CD1c-positive myeloid dendritic cell (primary cell): ENCODE measurements around the gene NLRP7.
"Not testable (repeated sequence)": the region's sequence is repeated elsewhere in the genome, so short reads cannot be mapped to it uniquely, and the experiment has no call there.

ENCODE experiments used
- DNase-seq: peaks from one replicate; pipeline ENCODE4 v3.0.0-alpha.2; 2016; ENCODE audit errors: extremely low spot score

The NLRP7 gene

DNA sequence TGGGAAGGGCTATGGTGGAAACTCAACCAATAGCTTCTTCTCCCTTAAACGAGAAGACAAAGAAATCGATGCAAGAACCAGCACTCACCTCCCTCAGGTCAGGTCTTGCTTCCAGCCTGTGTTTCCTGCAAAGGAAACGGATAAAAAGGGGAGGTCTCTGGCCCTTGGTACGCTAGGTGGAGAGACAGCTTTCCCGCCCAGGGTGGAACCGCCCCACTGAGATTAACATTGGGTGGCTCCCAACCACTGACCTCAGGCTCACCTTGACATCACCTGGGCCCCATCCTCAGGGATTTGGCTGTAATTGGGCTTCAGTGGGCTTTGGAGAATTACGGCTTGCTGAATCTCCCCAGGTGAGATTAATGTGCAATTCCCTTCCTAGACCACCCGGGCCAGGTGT lies at the start of gene NLRP7:
NLRP7 (minus strand) TSS at position 150 of the 400 bp plus-strand sequence.
- no peak for DNase-seq

DNA sequence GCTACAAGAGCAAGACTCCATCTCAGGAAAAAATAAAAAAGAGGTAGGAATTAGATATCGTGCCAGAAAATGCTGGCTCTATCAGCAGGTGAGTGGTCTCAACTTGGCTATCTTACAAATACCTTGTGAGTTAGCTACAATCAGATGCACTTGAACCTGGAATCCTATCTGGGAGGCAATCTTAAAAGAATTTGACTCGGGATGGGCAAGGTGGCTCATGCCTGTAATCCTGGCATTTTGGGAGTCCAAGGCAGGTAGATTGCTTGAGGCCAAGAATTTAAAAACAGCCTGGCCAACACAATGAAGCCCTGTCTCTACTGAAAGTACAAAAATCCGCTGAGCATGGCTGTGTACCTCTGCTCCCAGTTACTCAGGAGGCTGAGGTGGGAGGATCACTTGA lies 48.2 kb upstream of the NLRP7 start:
- no peak for DNase-seq

DNA sequence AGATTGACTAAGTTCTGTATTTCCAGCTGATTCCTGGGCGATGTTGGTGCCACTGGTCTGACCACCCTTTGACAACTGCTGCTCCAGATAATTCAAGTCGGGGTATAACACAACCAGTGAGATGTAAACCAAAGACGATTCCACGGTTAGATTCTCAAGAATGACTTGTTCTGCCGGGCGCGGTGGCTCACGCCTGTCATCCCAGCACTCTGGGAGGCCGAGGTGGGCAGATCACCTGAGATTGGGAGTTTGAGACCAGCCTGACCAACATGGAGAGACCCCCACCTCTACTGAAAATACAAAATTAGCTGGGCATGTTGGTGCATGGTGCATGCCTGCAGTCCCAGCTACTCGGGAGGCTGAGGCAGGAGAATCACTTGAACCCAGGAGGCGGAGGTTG lies 42.2 kb upstream of the NLRP7 start:
- not testable (repeated sequence) for DNase-seq

DNA sequence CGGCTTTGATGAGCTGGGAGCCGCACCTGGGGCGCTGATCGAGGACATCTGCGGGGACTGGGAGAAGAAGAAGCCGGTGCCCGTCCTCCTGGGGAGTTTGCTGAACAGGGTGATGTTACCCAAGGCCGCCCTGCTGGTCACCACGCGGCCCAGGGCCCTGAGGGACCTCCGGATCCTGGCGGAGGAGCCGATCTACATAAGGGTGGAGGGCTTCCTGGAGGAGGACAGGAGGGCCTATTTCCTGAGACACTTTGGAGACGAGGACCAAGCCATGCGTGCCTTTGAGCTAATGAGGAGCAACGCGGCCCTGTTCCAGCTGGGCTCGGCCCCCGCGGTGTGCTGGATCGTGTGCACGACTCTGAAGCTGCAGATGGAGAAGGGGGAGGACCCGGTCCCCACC lies 35.2 kb upstream of the NLRP7 start:
- not testable (repeated sequence) for DNase-seq

DNA sequence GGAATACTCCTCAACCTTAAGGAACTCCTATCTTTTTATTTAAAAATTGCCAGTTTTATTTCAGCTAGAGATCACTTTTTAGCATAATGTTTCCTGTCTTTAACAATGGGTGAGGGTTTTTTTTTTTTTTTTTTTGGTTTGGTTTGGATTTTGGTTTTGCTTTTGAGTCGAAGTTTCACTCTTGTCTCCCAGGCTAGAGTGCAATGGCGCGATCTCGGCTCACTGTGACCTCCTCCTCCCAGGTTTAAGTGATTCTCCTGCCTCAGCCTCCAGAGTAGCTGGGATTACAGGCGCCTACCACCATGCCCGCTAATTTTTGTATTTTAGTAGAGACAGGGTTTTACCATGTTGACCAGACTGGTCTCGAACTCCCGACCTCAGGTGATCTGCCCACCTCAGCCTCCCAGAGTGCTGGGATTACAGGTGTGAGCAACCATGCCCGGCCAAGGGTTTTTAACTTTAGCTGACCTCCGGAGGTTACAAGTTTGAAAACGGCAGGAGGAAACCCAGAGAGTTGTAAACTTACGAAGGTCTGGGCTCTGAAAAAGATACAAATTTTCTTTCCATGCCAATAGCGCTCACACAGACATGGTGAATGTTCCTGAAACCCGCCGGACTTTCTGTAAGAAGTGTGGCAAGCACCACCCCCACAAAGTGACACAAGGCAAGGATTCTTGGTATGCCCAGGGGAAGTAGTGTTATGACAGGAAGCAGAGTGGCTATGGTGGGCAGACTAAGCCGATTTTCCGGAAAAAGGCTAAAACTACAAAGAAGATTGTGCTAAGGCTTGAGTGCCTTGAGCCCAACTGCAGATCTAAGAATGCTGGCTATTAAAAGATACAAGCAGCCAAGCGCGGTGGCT lies 26.1 kb upstream of the NLRP7 start:
- peak; percentile 88 for DNase-seq

DNA sequence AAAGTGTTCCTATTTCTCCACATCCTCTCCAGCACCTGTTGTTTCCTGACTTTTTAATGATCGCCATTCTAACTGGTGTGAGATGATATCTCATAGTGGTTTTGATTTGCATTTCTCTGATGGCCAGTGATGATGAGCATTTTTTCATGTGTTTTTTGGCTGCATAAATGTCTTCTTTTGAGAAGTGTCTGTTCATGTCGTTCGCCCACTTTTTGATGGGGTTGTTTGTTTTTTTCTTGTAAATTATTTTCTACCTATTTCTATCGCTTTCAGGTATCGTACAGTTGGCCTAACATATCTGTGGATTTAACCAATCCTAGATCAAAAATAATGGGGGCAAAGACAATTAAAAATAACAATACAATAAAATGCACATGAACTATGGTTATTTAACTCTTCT lies 24.1 kb upstream of the NLRP7 start:
- DNase-seq, result not testable (repeated sequence)

DNA sequence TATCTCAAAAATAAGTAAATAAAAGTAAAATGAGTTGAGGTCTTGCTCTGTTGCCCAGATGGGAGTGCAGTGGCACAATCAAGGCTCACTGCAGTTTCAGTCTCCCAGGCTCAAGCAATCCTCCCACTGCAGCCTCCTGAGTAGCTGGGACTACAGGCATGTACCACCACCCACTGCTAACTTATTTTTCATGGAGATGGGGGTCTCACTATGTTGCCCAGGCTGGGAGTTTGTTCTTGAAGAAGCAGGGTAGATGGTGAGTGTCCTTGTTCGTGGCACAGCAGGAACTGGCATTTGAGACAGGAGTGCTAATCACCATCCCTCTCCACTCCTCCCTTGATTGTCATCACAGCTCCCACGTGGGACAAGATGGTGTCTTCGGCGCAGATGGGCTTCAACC lies 22.3 kb upstream of the NLRP7 start:
- no peak for DNase-seq

DNA sequence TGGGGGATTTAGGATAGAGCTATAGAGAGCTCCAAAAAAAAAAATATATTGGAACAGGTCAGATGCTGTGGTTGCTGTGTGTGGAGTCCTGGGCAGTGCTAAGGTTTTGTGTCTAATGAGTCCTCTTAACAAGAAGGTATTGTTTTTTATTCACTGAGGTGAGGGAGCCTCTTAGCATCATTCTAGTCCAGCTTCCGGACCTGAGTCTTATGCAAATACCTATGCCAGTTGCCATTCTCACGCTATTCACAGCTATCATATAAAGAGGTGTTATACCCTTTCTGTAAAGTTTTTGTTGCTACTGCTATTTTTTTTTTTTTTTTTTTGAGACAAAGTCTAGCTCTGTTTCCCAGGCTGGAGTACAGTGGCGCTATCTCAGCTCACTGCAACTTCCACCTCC lies 20.3 kb upstream of the NLRP7 start:
- no peak for DNase-seq

DNA sequence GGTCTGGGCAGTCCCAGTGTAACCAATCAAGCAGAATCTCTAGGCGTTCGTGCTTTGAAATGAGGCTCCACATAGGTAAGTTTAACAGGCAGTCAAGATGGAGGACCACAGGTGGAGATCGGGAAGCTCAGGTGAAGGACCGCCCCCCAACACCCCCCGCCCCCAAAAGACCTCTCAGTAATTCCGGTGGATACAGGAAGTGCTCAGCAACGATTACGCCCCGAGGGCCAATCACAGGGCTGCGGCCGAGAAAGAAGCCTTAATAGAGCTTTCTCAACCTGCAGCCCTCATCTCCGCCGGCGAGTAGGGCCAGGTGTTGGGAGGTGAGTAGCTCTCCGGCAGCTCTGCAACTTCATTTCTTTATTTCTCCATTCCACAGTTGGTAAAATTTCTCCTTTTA lies 17.7 kb upstream of the NLRP7 start:
- DNase-seq, result not testable (repeated sequence)

DNA sequence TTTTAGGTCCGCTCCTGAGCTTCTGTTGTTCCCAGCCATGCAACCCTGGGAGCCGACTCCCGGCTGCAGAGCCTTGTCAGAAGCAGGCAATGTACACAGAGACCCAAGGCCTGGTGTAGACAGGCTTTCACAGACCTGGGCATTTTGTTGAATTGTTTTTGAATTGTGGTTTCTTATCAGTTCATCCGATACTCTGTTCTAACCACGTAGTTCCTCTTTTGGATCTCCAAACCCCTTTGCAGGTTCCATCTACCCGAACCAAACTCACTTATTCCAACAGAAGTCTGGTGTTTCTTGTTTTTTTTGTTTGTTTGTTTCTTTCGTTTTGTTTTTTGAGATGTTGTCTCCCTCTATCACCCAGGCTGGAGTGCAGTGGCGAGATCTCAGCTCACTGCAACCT lies 12.5 kb upstream of the NLRP7 start:
- DNase-seq, result peak; percentile 37

DNA sequence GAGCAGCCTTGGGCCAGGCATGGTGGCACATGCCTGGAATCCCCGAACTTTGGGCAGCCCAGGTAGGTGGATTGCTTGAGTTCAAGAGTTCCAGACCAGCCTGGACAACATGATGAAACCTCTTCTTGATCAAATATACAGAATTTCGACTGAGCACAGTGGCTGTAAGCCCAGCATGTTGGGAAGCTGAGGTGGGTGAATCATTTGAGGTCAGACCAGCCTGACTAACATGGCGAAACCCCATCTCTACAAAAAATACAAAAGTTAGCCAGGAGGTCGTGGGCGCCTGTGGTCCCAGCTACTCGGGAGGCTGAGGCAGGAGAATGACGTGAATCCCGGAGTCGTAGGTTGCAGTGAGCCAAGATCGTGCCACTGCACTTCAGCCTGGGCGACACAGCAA lies 8.0 kb upstream of the NLRP7 start:
- no peak for DNase-seq

DNA sequence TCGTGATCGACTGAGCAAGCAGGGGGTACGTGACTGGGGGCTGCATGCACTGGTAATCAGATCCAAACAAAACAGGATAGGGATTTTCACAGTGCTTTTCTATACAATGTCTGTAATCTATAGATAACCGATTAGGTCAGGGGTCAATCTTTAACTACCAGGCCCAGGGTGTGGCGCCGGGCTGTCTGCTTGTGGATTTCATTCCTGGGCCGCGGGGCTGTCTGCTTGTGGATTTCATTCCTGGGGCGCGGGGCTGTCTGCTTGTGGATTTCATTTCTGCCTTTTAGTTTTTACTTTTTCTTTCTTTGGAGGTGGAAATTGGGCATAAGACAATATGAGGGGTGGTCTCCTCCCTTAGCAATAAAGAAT lies 6.0 kb upstream of the NLRP7 start:
- DNase-seq, result not testable (repeated sequence)

DNA sequence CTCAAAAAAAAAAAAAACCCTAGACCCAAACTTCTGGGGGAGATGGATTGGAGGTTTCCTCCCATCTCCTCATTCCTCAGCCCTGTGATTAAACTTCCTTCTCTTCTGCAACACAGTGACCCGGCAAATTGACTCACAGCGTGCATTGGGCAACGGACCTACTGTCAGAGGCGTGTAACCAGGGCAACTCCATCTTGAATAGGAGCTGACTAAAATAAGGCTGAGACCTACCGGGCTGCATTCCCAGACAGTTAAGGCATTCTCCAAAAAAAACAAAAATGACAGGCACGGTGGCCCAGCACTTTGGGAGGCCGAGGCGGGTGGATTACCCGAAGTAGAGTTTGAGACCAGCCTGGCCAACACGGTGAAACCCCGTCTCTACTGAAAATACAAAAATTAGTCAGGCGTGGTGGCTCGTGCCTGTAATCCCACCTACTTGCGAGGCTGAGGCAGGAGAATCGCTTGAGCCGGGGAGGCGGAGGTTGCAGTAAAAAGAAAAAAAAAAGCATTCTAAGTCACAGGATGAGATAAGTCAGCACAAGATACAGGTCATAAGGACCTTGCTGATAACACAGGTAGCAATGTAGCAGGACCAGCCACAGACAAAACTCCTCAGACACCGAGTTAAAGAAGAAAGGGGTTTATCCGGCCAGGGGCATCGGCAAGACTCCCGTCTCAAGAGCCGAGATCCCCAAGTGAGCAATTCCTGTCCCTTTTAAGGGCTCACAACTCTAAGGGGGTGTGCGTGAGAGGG lies 5.4 kb upstream of the NLRP7 start:
- peak; percentile 92 for DNase-seq

DNA sequence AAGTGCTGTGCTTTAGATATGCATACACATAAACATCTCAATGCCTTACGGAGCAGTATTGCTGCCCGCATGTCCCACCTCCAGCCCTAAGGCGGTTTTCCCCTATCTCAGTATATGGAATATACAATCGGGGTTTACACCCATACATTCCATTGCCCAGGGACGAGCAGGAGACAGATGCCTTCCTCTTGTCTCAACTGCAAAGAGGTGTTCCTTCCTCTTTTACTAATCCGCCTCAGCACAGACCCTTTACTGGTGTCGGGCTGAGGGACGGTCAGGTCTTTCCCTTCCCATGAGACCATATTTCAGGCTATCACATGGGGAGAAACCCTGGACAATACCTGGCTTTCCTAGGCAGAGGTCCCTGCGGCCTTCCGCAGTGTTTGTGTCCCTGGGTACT lies 3.2 kb upstream of the NLRP7 start:
- DNase-seq, result peak; percentile 5

DNA sequence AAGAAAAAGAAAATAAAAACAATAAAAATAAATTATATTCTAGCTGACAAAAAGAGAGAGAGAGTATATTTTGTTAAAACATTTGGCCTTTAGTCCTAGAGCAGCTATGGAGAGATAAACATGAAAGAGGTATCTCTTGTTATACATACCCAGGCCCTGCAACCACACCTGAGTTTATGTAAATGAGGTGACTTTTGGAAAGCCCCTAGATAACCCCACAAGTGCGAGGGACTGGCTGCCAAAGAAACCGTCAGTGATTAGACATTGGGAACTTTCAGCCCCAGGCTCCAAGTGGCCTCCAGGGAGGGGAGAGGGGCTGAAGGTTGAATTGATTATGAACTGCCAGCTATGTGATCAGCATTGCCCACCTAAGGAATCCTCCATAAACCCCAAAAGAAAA lies 2.1 kb upstream of the NLRP7 start:
- no peak for DNase-seq

DNA sequence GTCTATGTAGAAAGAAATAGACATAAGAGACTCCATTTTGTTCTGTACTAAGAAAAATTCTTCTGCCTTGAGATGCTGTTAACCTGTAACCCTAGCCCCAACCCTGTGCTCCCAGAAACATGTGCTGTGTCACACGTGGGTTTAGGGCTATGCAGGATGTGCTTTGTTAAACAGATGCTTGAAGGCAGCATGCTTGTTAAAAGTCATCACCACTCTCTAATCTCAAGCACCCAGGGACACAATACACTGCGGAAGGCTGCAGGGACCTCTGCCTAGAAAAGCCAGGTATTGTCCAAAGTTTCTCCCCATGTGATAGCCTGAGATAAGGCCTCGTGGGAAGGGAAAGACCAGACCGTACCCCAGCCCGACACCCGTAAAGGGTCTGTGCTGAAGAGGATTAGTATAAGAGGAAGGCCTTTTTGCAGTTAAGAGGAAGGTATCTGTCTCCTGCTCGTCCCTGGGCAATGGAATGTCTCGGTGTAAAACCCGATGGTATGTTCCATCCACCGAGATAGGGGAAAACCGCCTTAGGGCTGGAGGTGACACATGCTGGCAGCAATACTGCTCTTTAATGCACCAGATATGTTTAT lies 3.5 kb downstream of the NLRP7 start:
- DNase-seq, result not testable (repeated sequence)

DNA sequence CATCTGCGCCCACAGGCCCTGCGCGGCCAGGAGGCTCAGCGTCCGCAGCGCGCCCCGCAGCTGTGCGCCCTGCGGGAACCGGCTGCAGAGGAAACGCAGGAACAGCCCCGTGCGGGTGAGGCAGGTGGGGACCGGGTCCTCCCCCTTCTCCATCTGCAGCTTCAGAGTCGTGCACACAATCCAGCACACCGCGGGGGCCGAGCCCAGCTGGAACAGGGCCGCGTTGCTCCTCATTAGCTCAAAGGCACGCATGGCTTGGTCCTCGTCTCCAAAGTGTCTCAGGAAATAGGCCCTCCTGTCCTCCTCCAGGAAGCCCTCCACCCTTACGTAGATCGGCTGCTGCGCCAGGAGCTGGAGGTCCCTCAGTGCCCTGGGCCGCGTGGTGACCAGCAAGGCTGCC lies 7.8 kb downstream of the NLRP7 start:
- not testable (repeated sequence) for DNase-seq

DNA sequence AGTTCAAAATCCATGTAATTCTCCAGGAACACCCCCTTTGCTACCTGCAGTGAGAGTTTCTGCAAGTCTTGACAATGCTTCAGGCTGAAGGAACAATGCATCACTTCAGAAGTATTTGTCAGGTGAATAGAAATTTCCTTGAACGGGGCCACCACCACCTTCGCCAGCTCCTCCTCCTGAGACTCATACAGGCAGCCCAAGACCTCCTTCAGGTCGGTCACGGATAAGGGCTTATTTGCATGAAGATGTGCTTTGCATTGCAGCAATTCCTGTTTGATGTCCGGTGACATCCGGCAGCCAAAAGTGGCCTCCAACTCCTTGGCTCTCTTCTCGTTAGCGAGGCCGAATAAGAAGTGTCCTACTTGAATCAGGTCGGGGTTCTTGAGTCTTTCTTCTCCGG lies 8.4 kb downstream of the NLRP7 start:
- no peak for DNase-seq

DNA sequence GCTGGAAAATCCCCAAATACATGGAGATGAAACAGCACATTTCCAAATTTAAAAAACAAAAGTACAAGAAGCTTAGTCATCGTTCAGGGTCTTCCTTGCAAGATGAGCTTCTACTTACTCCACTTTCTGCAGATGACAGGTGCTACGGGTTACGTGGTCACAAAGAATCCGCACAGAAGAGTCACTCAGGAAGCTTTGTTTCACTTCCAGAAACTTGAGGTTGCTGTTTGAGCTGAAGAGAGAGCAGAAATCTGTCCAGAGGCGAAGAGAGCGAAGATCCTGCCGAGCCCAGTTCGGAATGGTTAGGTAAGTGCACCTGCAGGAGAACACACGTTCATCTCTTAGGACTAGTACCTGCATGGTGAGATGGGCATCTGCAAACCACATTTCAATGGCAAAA lies 9.4 kb downstream of the NLRP7 start:
- peak; percentile 20 for DNase-seq

DNA sequence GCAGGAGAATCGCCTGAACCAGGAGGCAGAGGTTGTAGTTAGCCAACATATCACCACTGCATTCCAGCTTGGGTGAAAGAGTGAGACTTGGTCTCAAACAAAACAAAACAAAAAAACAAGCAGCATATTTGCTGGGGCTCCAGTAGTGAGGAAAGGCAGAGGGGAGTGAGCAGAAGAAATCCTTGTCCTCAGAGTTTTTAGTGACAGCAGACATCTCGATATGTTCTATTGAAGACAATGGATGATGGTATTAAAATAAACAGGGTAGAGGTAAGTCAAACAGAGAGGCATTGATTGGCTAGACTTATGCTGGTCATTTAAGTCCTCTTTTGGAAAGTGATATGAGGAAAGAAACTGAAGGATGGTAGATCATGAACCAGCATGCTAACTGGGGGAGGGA lies 19.0 kb downstream of the NLRP7 start:
- no peak for DNase-seq

DNA sequence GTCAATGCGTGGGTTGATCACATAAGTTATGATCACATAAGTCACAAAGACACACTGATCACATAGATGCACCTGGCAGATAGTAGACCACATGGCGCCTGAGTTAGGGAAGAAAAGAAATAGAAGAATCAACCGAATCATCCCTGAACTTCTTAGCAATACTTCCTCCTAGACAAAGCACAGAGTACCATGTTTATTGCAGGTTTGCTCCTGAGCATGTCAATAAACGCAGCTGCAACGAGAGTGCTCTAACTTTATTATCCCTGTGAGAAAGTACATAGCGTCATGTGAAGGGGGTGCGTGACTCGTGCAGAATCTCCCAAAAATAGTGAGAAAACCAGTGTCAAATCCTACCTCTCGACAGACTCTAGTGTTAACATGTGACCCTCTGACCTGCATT lies 24.1 kb downstream of the NLRP7 start:
- DNase-seq, result no peak

DNA sequence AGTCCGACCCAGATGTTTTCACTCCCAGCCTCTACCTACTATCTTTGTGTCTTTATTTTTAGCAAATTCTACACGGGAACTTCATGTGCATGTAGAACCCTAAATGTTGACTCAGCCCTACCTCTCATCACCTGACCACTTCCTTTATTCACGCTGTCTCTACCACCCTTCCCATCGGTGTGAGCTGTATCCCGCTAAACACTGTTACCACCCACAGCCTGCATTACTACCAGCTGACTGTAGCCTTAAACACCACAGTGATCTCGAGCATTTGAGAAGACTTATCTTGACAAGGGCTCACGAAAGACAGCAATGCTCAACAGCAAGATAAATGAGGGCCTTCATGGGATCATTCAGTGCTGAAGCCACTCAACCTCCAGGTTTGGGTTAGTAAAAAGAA lies 26.2 kb downstream of the NLRP7 start:
- peak; percentile 11 for DNase-seq
